GM12878 (cell line): Measurements from ENCODE around the gene DHX32. TPM values are rescaled to one million over a fixed set of nuclear protein-coding genes. Genes with fewer than 3 reads are reported as not detected.
"Not testable (repeated sequence)": the region's sequence is repeated elsewhere in the genome, so short reads cannot be mapped to it uniquely, and the experiment has no call there.

Experiments used
- ATAC-seq: fragments of 200-7000 bp; cut with Tn5 transposase; 3 replicates; pipeline ENCODE4 v1.9.1; 2020; ENCODE audit warnings: mild to moderate bottlenecking, moderate library complexity
- BruUV-seq: library from RNA; stranded (reverse); fragments of 400-500 nt; replicated peaks from 2 replicates; lab custom pipeline; 2021; lab: Mats Ljungman, UMichigan
- CTCF ChIA-PET: fragments of 300-600 bp; sonication (Branson Sonifier 250); formaldehyde crosslinking; extraction: SDS; loops from one replicate; lab custom pipeline; 2021; ENCODE audit warnings: inconsistent platforms; lab: Yijun Ruan, JAX
- POLR2A ChIA-PET: fragments of 350-600 bp; formaldehyde crosslinking; extraction: SDS; loops from one replicate; lab custom pipeline; 2021; ENCODE audit warnings: inconsistent platforms; lab: Charles Lee
- RAD21 ChIA-PET: fragments of 300-600 bp; sonication (Branson Sonifier 250); formaldehyde crosslinking; loops from one replicate; lab custom pipeline; 2023; ENCODE audit warnings: antibody characterized with exemption; ENCODE audit not compliant: unreplicated experiment; lab: Charles Lee
- SMC1A ChIA-PET: fragments of 300-600 bp; sonication (Branson Sonifier 250); formaldehyde crosslinking; loops from one replicate; lab custom pipeline; 2023; ENCODE audit not compliant: unreplicated experiment, uncharacterized antibody; lab: Charles Lee
- DNase-seq: peaks from one replicate; pipeline ENCODE4 v3.0.0-alpha.2; 2011; ENCODE audit warnings: low read depth, low spot score
- FAIRE-seq: peaks from 3 replicates; lab custom pipeline; 2011; peaks lifted over from hg19 to GRCh38; lab: Jason Lieb, UNC
- H2AFZ ChIP-seq: 2 replicates; pipeline ENCODE4 v1.6.0; 2011; ENCODE audit warnings: low read depth, low read length, control low read depth; ENCODE audit not compliant: control insufficient read depth
- H3K27ac ChIP-seq: 2 replicates; pipeline ENCODE4 v1.5.1; 2011; ENCODE audit warnings: control low read depth; ENCODE audit not compliant: control insufficient read depth, insufficient read depth
- H3K27me3 ChIP-seq, 2 experiments: replicated peaks in 1 of 2; 2 replicates each; pipeline versions ENCODE4 v1.6.0 to v1.6.1; 2011; ENCODE audit warnings: low read length in 1 of 2; ENCODE audit not compliant: control insufficient read depth in 2 of 2, insufficient read depth in 2 of 2
- H3K36me3 ChIP-seq, 2 experiments: 2 replicates each; pipeline ENCODE4 v1.5.1; 2011; ENCODE audit warnings: low read length in 1 of 2; ENCODE audit not compliant: control insufficient read depth in 2 of 2, insufficient read depth in 2 of 2
- H3K4me1 ChIP-seq: 2 replicates; pipeline ENCODE4 v1.6.1; 2011; ENCODE audit warnings: mild to moderate bottlenecking, low read length, moderate library complexity, mixed read lengths; ENCODE audit not compliant: control insufficient read depth, insufficient read depth
- H3K4me2 ChIP-seq: 2 replicates; pipeline ENCODE4 v1.6.0; 2011; ENCODE audit warnings: control low read depth; ENCODE audit not compliant: control insufficient read depth, insufficient read depth
- H3K4me3 ChIP-seq: fragments of 200-600 bp; sonication (generic); 2 replicates; pipeline ENCODE4 v1.5.1; 2016
- H3K79me2 ChIP-seq: 2 replicates; pipeline ENCODE4 v1.6.0; 2011; ENCODE audit warnings: low read length; ENCODE audit not compliant: control insufficient read depth, insufficient read depth
- H3K9ac ChIP-seq: 2 replicates; pipeline ENCODE4 v1.8.0; 2011; ENCODE audit warnings: low read length, control low read depth, mixed read lengths; ENCODE audit not compliant: control insufficient read depth, insufficient read depth
- H3K9me3 ChIP-seq: replicated peaks from 3 replicates; pipeline ENCODE4 v1.5.1; 2011; ENCODE audit warnings: mild to moderate bottlenecking, low read length; ENCODE audit not compliant: control insufficient read depth, insufficient read depth
- H4K20me1 ChIP-seq: 2 replicates; pipeline ENCODE4 v1.6.0; 2011; ENCODE audit not compliant: control insufficient read depth, insufficient read depth
- PAX5 ChIP-seq: IDR thresholded peaks from 2 replicates; pipeline ENCODE4 v1.6.1; 2011; ENCODE audit warnings: low read depth, low read length, borderline replicate concordance
- WGBS: methylation state at CpG from one replicate; pipeline ENCODE4 v1.1.6; 2016; ENCODE audit warnings: low lambda C conversion rate; ENCODE audit not compliant: insufficient replicate concordance, insufficient coverage; ENCODE audit errors: missing lambda C conversion rate; 5-methylcytosine and 5-hydroxymethylcytosine counted together
- in situ Hi-C: fragments of 300-500 bp; cut with MboI; formaldehyde crosslinking; loops from 9 replicates; pipeline ENCODE4 v1.14.3; 2018; ENCODE audit warnings: mixed read lengths
- intact Hi-C: fragments of 100-400 bp; cut with micrococcal nuclease; formaldehyde crosslinking; loops from one replicate; pipeline ENCODE4 v1.14.2; 2022; ENCODE audit not compliant: unreplicated experiment
- polyA plus RNA-seq, 11 experiments: library from polyadenylated mRNA; depleted of rRNA in 4 of 11; unstranded in 6 of 11; stranded (reverse) in 5 of 11; fragments of >200 nt; fragmentation: Nextera tagmentation in 4 of 11; fragmentation: Illumina TruSeq in 1 of 11; extraction: Ambion mirVana in 4 of 11; extraction: Trizol in 1 of 11; gene quantifications; 1 replicate in 1 of 11; 2 replicates in 10 of 11; pipeline versions ENCODE4 v1.2.1 to v1.2.3, GENCODE V29; 2011 to 2016; ENCODE audit warnings: inconsistent platforms in 2 of 11, missing spikeins in 2 of 11, low read depth in 1 of 11
- total RNA-seq, 4 experiments: library from RNA; depleted of rRNA in 3 of 4; stranded (reverse); fragments of >200 nt in 3 of 4; fragmentation: Illumina TruSeq in 1 of 4; extraction: Trizol in 1 of 4; gene quantifications; 2 replicates each; pipeline versions ENCODE4 v1.2.1 to v1.2.3, GENCODE V29; 2013 to 2021
- TF ChIP-seq, protein P1 (sequence below): IDR thresholded peaks from 2 replicates; pipeline ENCODE4 v1.6.1; 2011; ENCODE audit warnings: borderline replicate concordance, low read depth, mild to moderate bottlenecking, moderate library complexity, mixed read lengths, low read length; ENCODE audit not compliant: insufficient read depth; ENCODE audit errors: extremely low read length

DHX32 gene
- total and polyA plus RNA-seq, 10 of the 15 experiments (the other 5 are each of a cell fraction or from before 2014, with no cell fraction given): 5.4 to 21.0 (median 16.0) TPM

DNA sequence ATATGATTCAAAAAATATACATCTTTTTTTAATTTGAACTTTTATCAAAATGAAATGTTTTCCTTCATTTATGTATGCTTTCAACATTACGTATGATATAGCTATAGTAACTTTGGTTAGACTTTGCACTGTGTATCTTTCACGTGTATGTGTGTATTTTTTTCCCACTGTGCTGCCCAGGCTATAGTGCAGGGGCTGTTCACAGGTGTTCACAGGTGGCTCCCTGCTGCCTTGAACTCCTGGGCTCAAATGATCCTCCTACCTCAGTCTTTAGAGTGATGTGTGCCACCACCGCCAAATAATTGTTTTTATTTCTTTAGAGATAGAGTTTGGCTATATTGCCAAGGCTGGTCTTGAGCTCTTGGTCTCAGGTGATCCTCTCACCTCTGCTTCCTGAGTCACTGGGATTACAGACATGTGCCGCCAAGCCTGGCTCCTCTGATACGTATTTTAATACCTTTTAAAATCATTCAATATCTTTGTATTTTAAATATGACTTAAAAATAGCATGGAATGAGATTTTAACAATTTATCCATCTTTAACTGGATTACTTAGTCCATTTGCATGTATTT is 44.3 kb upstream of the DHX32 start (continued):
- TF ChIP-seq, protein P1, sequence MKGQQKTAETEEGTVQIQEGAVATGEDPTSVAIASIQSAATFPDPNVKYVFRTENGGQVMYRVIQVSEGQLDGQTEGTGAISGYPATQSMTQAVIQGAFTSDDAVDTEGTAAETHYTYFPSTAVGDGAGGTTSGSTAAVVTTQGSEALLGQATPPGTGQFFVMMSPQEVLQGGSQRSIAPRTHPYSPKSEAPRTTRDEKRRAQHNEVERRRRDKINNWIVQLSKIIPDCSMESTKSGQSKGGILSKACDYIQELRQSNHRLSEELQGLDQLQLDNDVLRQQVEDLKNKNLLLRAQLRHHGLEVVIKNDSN: no peak
- no peak for TF ChIP-seq PAX5

DNA sequence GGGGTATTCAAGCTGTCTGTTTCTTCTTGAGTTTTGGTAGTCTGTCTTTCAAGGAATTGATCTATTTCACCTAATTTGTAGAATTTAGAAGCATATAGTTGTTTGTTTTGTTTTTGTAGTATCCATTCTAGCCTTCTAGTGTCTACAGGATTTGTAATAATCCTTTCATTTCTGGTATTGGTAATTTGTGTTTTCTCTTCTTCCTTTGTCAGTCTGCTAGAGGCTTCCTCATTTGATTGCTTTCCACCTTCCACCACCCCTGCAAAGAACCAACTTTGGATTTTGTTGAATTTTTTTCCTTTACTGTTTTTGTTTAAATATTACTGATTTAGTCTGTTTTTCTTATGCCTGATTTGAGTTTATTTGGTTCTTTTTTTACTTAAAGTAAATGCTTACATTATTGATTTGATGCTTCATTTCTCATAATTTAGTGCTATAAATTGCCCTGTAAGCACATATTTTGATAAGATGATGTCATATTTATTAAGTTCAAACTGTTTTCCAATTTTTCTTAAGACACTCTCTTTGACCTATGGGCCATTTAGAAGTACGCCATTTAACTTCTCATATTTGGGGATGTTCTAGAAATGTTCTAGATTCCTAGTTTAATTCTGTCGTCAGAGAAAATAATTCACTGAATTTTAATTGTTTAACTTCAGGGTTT is 40.7 kb upstream of the DHX32 start:
- H3K27ac ChIP-seq: not testable (repeated sequence)

DNA sequence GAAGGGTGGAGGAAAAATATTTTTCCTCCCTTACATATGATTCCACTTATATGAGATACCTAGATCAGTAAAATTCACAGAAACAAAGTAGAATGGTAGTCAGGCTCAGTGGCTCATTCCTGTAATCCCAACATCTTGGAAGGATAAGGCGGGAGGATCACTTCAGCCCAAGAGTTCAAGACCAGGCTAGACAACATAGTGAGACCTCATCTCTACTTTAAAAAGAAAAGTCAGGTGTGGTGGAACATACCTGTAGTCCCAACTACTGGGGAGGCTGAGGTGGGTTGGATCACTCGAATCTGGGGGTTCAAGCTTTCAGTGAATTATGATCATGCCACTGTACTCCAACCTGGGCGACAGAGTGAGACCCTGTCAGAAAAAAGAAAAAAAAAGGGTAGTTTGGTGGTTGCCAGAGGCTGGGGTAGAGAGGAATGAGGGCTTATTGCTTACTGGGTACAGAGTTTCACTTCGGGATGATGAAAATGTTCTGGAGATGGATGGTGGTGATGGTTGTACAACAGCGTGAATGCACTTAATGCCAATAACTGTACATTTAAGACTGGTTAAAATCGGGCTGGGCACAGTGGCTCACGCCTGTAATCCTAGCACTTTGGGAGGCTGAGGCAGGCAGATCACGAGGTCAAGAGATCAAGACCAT is 36.7 kb upstream of the DHX32 start:
- H3K4me3 ChIP-seq, RAD21 ChIA-PET, H4K20me1 ChIP-seq, FAIRE-seq, CTCF ChIA-PET, H3K9me3 ChIP-seq, DNase-seq, SMC1A ChIA-PET, H3K79me2 ChIP-seq, BruUV-seq, H3K4me2 ChIP-seq, in situ Hi-C loops, POLR2A ChIA-PET, H3K9ac ChIP-seq, H3K4me1 ChIP-seq, ATAC-seq, intact Hi-C loops, H3K27ac ChIP-seq, H2AFZ ChIP-seq, H3K27me3 ChIP-seq, H3K36me3 ChIP-seq: not testable (repeated sequence)
- WGBS: 29% methylated on average over 8 of the region's 8 CpGs

More for the DNA sequence above, 40.7 kb upstream of the DHX32 start:
- SMC1A ChIA-PET, H3K9ac ChIP-seq, BruUV-seq, H3K27me3 ChIP-seq, FAIRE-seq, DNase-seq, H3K4me1 ChIP-seq, H3K79me2 ChIP-seq, H4K20me1 ChIP-seq, ATAC-seq, H2AFZ ChIP-seq, H3K9me3 ChIP-seq, H3K4me3 ChIP-seq, POLR2A ChIA-PET, H3K4me2 ChIP-seq, H3K36me3 ChIP-seq, RAD21 ChIA-PET, in situ Hi-C loops, intact Hi-C loops, CTCF ChIA-PET: not testable (repeated sequence)
- WGBS: 70% methylated on average over 2 of the region's 2 CpGs
